GM21717 (cell line): ENCODE data around the gene RPS15.
"Not testable (repeated sequence)": the region's sequence is repeated elsewhere in the genome, so short reads cannot be mapped to it uniquely, and the experiment has no call there.

Source experiments
- ATAC-seq: cut with Tn5 transposase; IDR thresholded peaks from one replicate; pipeline ENCODE4 v1.9.1; 2021; ENCODE audit warnings: mild to moderate bottlenecking, moderate library complexity; ENCODE audit not compliant: unreplicated experiment

Gene RPS15

DNA sequence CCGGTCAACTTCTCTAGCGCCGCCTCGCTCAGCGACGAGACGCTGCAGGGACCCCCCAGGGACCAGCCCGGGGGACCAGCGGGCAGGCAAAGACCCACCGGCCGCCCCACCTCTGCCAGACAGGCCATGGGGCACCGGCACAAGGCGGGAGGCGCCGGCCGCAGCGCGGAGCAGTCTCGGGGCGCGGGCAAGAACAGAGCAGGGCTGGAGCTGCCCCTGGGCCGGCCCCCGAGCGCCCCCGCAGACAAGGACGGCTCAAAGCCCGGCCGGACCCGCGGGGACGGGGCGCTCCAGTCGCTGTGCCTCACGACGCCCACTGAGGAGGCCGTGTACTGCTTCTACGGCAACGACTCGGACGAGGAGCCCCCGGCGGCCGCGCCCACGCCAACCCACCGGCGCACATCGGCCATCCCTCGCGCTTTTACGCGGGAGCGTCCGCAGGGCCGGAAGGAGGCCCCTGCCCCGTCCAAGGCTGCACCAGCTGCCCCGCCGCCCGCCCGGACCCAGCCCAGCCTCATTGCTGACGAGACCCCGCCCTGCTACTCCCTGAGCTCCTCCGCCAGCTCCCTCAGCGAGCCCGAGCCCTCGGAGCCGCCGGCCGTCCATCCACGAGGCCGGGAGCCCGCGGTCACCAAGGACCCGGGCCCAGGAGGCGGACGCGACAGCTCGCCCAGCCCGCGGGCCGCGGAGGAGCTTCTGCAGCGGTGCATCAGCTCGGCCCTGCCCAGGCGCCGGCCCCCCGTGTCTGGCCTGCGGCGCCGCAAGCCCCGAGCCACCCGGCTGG lies 29.5 kb downstream of the RPS15 start:
- ATAC-seq = no peak

DNA sequence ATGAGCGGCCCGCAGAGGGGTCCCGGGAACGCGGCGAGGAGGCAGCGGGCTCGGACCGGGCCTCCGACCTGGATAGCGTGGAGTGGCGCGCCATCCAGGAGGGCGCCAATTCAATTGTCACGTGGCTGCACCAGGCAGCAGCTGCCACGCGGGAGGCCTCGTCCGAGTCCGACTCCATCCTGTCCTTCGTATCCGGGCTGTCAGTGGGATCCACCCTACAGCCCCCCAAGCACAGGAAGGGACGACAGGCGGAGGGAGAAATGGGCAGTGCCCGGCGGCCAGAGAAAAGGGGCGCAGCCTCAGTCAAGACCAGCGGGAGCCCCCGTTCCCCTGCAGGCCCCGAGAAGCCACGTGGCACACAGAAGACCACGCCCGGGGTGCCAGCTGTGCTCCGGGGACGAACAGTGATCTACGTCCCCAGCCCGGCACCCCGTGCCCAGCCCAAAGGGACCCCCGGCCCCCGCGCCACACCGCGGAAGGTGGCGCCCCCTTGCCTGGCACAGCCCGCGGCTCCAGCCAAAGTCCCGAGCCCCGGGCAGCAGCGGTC lies 30.2 kb downstream of the RPS15 start:
- ATAC-seq = no peak

DNA sequence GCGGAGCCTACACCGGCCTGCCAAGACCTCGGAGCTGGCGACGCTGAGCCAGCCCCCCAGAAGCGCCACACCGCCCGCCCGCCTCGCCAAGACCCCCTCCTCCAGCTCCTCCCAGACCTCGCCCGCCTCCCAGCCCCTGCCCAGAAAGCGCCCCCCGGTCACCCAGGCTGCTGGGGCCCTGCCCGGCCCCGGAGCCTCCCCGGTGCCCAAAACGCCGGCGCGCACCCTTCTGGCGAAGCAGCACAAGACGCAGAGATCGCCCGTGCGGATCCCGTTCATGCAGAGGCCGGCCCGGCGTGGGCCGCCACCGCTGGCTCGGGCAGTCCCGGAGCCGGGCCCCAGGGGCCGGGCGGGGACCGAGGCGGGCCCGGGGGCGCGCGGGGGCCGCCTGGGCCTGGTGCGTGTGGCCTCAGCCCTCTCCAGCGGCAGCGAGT lies 30.6 kb downstream of the RPS15 start:
- no peak for ATAC-seq

DNA sequence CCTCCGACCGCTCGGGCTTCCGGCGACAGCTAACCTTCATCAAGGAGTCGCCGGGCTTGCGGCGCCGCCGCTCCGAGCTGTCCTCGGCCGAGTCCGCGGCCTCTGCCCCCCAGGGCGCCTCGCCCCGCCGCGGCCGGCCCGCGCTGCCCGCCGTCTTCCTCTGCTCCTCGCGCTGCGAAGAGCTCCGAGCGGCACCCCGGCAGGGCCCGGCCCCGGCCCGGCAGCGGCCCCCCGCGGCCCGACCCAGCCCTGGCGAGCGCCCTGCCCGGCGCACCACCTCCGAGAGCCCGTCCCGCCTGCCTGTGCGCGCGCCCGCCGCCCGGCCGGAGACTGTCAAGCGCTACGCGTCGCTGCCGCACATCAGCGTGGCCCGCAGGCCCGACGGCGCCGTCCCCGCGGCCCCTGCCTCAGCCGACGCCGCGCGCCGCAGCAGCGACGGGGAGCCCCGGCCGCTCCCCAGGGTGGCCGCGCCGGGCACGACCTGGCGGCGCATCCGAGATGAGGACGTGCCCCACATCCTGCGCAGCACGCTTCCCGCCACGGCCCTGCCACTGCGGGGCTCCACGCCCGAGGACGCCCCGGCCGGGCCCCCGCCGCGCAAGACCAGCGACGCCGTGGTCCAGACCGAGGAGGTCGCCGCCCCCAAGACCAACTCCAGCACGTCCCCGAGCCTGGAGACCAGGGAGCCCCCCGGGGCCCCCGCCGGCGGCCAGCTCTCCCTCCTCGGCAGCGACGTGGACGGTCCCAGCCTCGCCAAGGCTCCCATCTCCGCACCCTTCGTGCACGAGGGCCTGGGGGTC lies 31.3 kb downstream of the RPS15 start:
- ATAC-seq = no peak

DNA sequence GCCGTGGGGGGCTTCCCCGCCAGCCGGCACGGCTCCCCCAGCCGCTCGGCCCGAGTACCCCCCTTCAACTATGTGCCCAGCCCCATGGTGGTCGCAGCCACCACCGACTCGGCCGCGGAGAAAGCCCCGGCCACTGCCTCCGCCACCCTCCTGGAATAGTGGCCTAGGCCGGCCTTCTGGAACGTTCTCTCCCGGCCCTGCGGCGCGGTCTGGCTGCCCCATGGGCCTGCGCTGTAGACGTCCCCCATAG lies 31.8 kb downstream of the RPS15 start:
- ATAC-seq = no peak

DNA sequence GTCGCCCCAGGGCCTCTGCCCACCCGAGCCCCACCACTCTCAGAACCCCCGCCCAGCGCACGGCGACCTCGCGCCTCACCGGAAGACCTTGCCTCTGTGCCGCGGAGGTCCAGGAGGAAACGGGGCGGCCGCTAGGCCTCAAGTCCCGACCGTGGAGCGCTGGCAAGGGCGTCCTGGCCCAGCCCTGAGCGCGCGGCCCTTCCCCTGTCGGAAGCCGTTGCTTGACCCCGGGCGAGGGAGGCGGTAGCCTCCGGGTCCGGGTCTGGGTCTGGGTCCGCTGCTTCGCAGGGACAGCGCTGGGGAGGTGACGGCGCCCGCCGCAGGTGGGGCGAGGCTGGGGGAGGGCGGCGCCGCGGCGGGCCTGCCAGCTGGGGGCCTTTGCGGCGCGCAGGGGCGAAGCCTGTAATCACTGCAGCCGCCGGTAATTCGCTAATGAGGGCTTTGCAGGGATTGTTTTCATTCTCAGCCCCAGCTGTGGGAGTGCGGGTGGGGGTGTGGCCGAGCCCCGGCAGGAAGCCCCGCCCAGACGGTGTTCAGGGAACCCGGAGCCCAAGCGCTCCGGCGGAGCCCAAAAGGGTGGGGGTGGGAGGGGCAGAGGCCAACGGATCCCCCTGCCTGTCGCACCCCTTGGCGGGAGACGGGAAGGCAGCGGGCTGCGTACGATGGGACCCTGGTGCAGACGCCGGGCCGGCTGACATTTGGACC lies 32.3 kb downstream of the RPS15 start:
- no peak for ATAC-seq

DNA sequence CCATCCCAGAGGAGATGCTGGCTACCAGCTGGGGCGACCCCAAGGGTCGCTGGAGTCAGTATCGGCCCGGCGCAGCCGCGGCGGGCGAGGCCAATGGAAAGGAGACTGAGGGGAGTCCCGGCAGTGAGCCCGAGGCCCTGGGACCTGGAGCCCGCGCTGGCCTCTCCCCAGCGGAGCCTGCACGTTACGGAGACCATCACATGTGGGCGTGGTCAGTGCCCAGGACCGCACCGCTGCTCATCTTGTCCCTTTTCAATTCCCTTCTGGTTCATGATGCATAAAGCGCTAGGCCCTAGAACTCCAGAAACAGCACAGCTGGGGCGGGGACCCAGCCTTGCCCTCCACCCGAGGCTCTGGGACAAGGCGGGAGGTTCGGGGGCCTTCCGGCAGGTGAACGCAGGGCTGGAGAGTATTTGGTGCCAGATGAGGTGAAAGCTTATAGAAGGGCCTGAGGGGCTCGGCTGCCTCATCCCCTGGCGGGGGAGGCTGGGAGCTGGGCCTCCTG lies 32.9 kb downstream of the RPS15 start:
- no peak for ATAC-seq

DNA sequence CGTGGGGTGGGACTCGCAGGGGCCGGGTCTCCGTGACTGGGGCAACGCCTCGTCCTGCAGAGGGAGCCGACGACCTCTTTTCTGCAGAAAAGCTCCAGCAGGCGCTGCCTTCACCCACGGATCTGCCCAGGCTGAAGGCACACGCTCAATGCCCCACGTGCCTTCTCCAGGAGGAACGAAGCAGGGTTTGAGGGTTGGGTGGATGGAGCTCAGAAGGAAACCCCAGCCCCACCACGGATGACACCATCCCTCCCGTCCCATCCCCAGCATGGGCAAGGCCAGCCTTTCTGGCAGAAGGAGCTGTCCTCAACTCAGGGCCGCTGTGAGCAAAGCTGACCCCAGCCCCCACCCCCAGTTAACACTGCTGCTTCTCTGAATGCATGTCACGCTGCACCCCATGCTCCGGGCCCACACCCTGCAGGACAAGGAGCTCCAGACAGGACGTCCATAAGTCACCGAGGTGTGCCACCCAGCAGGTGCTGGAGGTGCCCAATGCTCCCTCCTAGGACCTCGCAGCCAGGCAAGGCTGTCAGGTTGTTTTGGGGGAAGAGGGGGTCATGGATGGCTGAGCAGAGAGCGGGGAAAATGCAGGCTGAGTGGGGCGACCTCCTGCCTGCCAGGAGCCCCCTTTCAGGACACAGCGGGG lies 33.4 kb downstream of the RPS15 start:
- no peak for ATAC-seq

DNA sequence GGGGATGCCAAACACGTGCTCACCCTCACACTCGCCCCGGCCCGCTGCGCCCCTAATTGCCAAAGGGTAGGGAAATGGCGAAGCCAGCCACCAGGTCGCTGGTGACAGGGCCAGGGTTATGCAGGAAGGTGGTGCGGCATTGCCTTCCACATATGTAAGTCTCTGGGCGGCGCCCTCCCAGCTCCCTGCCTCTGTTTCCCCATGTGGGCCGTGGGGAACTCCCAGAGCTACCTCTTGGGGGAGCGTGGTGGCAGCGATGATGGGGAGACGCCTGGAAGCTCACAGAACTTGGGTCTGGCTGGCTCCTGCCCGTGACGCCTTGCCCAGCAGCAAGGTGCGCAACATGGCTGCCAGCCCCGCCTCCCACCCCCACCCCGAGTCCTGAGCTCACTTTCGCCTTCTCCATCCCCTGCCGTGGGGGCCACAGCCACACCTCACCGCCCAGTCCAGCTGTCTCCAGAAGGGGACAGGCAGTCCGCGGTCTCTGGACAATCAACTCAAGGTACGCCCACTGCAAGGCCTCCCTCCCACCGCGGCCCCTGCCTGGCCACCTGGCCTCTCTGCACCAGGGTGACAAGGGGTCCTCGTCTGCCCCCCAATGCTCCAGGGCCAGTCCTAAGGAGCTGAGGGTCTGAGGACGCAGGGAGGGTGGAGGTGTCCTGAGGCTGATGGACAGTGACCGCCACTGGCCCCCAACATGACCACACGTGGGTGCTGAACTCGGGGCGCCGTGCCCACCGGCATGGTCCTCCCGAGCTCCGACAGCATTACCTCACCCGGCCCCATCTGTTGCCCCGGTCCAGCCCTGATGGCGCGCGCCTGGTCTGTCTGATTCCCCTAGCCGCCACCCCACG lies 34.3 kb downstream of the RPS15 start:
- ATAC-seq = no peak

DNA sequence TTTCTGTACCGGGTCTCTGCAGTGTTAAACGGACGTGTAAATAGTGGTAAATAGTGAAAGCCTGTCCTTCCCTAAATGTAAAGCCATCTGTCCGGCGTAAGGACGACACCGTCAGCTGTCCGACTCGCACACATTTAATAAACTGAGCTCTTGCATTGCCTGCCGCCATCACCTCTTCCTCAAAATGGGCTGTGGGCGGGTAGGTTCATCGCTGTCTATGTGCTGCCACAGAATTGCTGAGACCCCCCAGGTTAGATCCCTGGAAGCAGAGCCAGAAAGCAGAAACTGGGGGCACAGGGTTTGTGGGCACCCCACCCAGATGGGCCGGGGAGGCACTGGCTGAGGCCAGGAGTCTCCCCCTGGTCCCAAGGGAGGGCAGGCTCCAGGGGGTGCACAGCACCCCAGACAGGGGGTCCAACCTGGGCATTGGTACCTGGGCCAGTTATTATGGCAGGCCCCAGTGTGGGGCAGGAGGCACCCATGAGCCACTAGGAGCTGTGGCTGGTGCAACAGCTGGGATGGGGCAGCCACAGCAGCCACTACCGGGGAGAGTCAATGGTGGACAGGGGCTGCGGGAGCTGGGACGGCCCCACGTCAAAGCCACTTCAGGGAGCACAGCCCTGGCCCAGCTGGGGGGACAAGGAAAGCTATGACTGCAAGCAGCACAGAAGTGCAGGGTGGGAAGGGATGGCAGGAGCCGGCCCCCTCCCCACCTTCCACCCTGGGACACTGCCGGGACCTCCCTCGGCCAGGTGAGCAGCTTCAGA lies 35.1 kb downstream of the RPS15 start:
- no peak for ATAC-seq

DNA sequence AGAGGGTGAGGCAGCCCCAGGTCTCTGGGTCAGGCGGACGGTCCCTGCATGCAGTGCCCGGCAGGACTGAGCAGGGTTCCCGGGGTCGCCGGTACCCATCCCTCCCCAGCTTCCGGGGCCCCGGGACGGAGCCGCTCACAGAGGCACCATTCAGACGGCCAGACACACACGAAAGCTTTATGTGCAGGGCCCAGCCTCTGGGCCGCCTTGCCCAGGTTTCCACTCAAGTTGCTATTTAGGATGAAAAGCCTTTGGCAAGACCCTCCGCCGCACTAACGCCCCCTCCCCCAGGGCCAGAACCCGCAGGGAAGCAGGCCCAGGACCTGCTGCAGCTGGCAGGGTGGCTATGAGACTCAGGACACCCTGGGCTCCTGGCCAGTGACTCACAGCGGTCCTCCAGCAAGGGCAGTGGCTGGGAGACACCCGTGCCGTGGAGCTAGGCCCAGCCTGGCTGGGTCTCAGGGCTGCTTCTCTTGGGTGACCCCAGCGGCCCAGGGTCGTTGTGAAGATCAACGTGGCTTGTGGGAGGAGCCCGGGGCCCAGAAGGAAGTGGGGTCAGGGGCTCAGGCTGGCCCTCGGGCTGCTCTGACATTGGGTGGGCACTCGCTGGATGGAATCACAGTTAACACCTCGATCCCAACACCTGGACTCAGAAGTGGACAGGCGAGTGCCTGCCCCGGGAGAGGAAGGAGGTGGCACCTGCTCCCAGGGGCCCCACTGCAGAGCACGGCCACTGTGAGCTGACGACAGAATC lies 36.0 kb downstream of the RPS15 start:
- ATAC-seq = no peak

DNA sequence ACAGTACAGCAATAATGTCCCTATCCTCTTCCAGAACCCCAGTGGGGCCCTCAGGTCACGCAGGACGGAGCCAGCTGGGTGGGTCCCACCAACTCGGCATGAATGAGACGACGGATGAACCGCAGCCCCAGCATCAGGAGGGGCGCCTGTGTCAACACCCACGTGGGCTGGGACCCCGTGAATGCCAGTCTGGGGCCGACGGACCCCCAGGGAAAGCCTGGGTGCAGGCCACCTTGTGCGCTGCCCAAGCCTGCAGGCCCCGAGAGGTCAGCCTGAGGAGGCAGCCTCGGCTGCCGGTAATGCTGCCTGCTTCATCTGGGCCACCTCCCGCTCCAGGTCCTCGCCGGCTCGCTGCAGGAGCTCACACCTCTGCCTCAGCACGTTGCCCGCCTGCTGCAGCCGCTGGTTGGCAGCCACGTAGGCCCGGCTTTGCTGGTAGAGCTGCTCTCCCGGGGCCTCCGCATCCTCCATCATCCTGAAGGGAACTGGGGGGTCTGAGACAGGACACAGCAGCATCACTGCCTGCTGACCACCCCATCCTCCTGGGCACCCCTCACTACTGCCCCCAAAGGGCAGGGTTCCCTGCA lies 36.7 kb downstream of the RPS15 start:
- no peak for ATAC-seq

DNA sequence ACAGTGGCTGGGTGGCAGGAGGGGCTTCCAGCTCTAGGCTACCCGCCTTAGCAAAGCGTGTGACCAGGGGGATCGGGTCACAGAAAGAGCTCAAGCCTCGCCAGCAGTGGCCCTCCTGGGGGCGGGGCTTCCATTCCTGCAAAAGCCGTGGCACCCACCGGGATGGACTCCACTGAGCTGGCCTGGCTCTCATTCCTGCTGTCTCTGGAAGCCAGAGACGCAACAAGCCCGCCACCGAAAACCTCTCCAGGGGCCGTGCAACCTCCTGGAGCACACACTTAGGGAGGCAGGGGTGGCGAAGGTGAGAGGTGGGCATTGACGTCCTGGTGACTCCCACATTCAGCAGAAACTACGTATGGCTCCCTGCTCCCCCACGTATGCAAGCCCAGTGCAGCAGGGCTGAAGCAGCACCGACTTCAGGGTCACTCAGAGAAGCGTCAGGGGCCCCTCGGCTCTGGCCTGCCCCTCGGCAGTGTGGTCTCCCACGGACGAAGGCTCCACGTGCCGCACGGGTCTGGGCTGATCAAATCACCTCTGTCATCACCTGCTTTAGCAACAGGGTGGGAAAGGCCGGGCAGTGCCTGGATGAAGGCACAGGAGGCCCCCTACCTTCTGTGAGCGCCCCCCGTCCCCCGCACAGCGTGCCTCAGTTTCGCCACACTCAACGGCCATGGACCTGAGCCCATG lies 37.7 kb downstream of the RPS15 start:
- ATAC-seq = no peak

DNA sequence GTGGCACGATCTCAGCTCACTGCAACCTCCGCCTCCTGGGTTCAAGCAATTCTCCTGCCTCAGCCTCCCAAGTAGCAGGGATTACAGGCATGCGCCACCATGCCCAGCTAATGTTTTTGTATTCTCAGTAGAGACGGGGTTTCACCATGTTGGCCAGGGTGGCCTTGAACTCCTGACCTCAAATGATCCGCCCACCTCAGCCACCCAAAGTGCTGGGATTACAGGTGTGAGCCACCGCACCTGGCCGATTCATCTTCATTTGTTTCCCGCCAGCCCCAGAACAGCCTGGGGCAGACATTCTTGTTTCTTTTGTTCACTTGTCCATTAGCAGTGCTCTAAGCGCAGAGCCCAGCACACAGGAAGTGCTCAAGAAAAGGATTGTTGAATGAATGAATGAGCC lies 38.9 kb downstream of the RPS15 start:
- ATAC-seq = not testable (repeated sequence)

DNA sequence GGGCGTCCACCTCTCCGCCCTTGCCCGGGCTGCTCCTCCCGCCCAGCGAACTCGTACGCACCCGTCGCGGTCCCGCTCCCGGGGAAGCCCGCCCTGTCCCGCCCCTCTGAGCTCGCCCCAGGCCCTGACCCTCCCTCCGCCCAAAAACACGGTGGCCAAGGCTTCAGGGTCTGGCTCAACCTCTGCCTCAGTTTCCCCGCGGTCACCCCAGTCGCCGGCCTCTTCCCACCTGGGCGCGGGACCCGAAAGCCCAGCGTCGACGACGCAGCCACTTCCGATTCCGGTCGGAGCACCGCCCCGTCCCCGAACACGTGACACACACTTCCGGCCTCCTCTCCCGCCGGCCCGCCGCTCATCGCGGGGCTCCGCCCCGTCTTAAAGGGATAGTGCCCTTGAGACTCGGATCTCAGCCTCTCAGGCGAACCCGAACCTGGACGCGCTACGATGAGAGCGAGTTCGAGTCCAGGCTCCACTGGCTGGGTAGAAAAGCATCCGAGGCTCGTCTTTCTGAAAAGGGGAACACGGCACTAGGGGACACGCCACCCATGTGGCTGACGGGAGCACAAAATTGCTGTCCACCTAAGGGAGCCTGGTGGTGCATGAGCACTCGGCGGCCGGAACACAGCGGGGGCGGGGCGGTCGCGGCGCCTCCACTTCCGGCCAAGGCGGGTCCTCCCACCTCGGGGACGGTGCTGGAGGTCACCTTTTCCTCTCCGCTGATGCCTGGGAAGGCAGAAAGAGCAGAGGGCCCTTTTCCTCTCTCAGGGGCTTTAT lies 40.9 kb downstream of the RPS15 start, which contains the start of gene C19orf25:
Gene C19orf25 (minus strand): TSS at position 282 of the 774 bp plus-strand sequence. CDS start 312 bp downstream, outside the sequence.
- peak; percentile 74 for ATAC-seq

DNA sequence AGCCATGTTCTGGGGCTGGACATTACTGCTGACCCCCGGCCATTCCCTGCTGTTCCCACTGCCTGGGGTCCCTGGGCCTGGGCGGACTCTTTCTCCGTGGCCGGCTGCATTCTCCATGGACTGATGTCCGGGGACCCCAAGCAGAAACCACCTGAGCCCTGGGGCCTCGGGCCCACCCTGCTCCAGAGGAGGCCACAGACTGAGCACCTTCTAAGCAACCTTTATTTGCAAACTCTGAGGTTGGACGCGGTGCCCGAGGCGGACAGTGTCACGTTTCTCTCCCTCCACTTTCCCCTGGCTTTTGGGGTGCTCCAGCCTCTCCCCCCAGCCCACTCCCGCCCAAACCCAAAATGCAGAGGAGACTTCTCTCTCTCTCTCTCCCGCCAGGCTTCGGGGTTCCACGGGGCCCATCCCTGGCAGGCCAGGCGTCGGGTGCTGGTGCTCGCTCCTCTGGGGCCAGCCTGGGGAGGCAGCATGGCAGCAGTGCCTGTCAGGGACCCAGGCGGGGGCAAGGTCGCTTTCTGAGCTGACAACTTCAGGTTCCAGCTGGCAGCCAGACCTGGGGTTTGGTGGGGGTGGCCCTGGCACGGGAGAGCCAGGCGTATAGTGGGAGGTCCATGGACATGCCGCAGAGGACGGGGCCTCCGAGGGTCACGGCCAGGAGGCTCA lies 43.2 kb downstream of the RPS15 start:
- no peak for ATAC-seq
